ENCODE measurements around the gene MGMT.

DNA sequence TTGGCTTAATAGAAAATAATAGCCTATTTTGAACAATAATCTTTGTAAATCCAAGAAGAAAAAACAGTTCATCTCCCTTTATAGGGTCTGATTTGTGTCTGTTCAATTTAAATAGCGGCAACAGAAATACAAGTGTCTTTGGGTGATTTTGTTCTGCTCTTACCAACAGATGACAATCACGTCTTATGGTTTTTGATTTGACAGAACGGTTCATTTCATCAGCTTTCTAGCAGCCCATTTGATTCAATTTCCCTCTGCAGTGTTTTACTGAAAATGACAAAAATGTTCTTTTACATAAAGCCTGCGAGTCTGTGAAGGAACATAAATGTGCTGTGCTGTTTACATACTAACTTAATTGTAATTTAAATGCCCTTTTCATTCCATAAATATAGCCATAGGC, 180.5 kb downstream of the MGMT start:
- TF ChIP-seq, protein P1, sequence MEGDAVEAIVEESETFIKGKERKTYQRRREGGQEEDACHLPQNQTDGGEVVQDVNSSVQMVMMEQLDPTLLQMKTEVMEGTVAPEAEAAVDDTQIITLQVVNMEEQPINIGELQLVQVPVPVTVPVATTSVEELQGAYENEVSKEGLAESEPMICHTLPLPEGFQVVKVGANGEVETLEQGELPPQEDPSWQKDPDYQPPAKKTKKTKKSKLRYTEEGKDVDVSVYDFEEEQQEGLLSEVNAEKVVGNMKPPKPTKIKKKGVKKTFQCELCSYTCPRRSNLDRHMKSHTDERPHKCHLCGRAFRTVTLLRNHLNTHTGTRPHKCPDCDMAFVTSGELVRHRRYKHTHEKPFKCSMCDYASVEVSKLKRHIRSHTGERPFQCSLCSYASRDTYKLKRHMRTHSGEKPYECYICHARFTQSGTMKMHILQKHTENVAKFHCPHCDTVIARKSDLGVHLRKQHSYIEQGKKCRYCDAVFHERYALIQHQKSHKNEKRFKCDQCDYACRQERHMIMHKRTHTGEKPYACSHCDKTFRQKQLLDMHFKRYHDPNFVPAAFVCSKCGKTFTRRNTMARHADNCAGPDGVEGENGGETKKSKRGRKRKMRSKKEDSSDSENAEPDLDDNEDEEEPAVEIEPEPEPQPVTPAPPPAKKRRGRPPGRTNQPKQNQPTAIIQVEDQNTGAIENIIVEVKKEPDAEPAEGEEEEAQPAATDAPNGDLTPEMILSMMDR (IDR thresholded peaks at IDR 0.05; ENCODE audit: insufficient read depth, low read length) = no peak
- TF ChIP-seq POLR2AphosphoS5 (IDR thresholded peaks at IDR 0.05; ENCODE audit: low read depth) = no peak
